K562 (cell line): Measurements from ENCODE around the gene VARS1. TPM values are rescaled to one million over a fixed set of nuclear protein-coding genes. Genes with fewer than 3 reads are reported as not detected.

ENCODE experiments used
- FOXJ3 ChIP-seq: sonication (generic); formaldehyde crosslinking; IDR thresholded peaks from 2 replicates; pipeline ENCODE4 v1.4.0; 2020; ENCODE audit warnings: mild to moderate bottlenecking, missing genetic modification reagents
- HNRNPH1 ChIP-seq: fragments of 200-400 bp; formaldehyde crosslinking; optimal IDR thresholded peaks from 2 replicates; pipeline ENCODE3; 2017; ENCODE audit warnings: low read depth, mild to moderate bottlenecking, low read length, moderate library complexity
- HNRNPLL ChIP-seq: fragments of 200-400 bp; formaldehyde crosslinking; IDR thresholded peaks from 2 replicates; pipeline ENCODE4 v1.6.1; 2017; ENCODE audit warnings: low read length, low read depth, mild to moderate bottlenecking; ENCODE audit not compliant: poor library complexity, severe bottlenecking
- PCBP2 ChIP-seq: fragments of 200-400 bp; formaldehyde crosslinking; IDR thresholded peaks from 2 replicates; pipeline ENCODE4 v1.6.1; 2018; ENCODE audit warnings: low read length, low read depth, mild to moderate bottlenecking, moderate library complexity; ENCODE audit not compliant: poor library complexity, severe bottlenecking
- POLR2AphosphoS5 ChIP-seq: IDR thresholded peaks from 2 replicates; pipeline ENCODE4 v1.6.1; 2011; ENCODE audit warnings: mild to moderate bottlenecking, low read depth, low read length, moderate library complexity; ENCODE audit not compliant: control insufficient read depth, insufficient read depth
- RCOR1 ChIP-seq, 2 experiments: IDR thresholded peaks; 2 replicates each; pipeline ENCODE4 v1.6.1; 2012; ENCODE audit warnings: low read depth in 2 of 2, low read length in 2 of 2, borderline replicate concordance in 1 of 2, improper control_type of control experiment in 1 of 2
- SETDB1 ChIP-seq: IDR thresholded peaks from one replicate; pipeline ENCODE4 v1.6.1; 2012; ENCODE audit warnings: low read length, control low read depth, inconsistent platforms
- SMAD3 ChIP-seq: fragments of 450-650 bp; formaldehyde crosslinking; conservative IDR thresholded peaks from 2 replicates; pipeline ENCODE4 v1.4.0; 2020; ENCODE audit warnings: mild to moderate bottlenecking
- SP2 ChIP-seq: IDR thresholded peaks from 2 replicates; pipeline ENCODE4 v1.6.1; 2011; ENCODE audit warnings: mild to moderate bottlenecking, low read depth, low read length, moderate library complexity; ENCODE audit not compliant: poor library complexity, severe bottlenecking; ENCODE audit errors: extremely low read depth
- XRCC5 ChIP-seq: fragments of 200-400 bp; formaldehyde crosslinking; IDR thresholded peaks from 2 replicates; pipeline ENCODE4 v1.6.1; 2017; ENCODE audit warnings: low read depth, mild to moderate bottlenecking, low read length
- polyA plus RNA-seq, 8 experiments: library from polyadenylated mRNA; depleted of rRNA in 4 of 8; stranded (reverse) in 5 of 8; unstranded in 3 of 8; fragments of >200 nt; fragmentation: Nextera tagmentation in 2 of 8; fragmentation: Illumina TruSeq in 1 of 8; extraction: Ambion mirVana in 2 of 8; extraction: Trizol in 1 of 8; gene quantifications; 2 replicates each; pipeline versions ENCODE4 v1.2.1 to v1.2.3, GENCODE V29; 2011 to 2014; ENCODE audit warnings: inconsistent platforms in 1 of 8, missing spikeins in 1 of 8
- total RNA-seq, 7 experiments: library from RNA; depleted of rRNA in 6 of 7; stranded (reverse); fragments of >200 nt in 6 of 7; fragmentation: Illumina TruSeq in 2 of 7; extraction: Trizol in 2 of 7; gene quantifications; 2 replicates each; pipeline versions ENCODE4 v1.2.1 to v1.2.3, GENCODE V29; 2011 to 2021; ENCODE audit warnings: low replicate concordance in 1 of 7
- TF ChIP-seq, protein P1 (sequence below): sonication (generic); formaldehyde crosslinking; IDR thresholded peaks from 2 replicates; pipeline ENCODE4 v1.8.0; 2023; ENCODE audit warnings: mild to moderate bottlenecking, missing genetic modification reagents
- TF ChIP-seq, protein P2 (sequence below): sonication (generic); formaldehyde crosslinking; IDR thresholded peaks from 2 replicates; pipeline ENCODE4 v1.8.0; 2023; ENCODE audit warnings: mild to moderate bottlenecking, missing genetic modification reagents
- TF ChIP-seq, protein P3 (sequence below): sonication (generic); formaldehyde crosslinking; IDR thresholded peaks from 2 replicates; pipeline ENCODE4 v1.9.0; 2022; ENCODE audit warnings: mild to moderate bottlenecking, missing genetic modification reagents
- TF ChIP-seq, protein P4 (sequence below): fragments of 250-450 bp; sonication (Bioruptor Pico); IDR thresholded peaks from 2 replicates; pipeline ENCODE4 v1.4.0; 2020

The VARS1 gene
- total and polyA plus RNA-seq, 9 of the 15 experiments (the other 6 are each of a cell fraction or from before 2014, with no cell fraction given), result 2.9 to 488 (median 130) TPM

DNA sequence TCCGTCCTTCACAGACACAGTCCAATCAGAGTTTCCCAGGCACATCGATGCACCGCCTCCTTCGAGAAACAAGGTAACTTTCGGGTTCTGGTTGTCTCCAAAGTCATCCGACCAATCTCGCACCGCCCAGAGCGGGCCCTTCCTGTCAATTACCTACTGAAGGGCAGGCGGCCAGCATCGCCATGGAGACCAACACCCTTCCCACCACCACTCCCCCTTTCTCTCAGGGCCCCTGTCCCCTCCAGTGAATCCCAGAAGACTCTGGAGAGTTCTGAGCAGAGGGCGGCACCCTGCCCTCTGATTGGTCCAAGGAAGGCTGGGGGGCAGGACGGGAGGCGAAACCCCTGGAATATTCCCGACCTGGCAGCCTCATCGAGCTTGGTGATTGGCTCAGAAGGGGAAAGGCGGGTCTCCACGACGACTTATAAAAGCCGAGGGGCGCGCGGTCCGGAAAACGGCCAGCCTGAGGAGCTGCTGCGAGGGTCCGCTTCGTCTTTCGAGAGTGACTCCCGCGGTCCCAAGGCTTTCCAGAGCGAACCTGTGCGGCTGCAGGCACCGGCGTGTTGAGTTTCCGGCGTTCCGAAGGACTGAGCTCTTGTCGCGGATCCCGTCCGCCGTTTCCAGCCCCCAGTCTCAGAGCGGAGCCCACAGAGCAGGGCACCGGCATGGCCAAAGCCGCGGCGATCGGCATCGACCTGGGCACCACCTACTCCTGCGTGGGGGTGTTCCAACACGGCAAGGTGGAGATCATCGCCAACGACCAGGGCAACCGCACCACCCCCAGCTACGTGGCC lies 31.9 kb upstream of the VARS1 start, which contains the start of gene HSPA1B (continued):
- TF ChIP-seq HNRNPH1, result no peak
- TF ChIP-seq PCBP2, result no peak
- TF ChIP-seq FOXJ3, result no peak
- TF ChIP-seq SP2, result peak; percentile 50
- peak; percentile 100 for TF ChIP-seq POLR2AphosphoS5
- TF ChIP-seq HNRNPLL, result peak; percentile 76
- TF ChIP-seq, protein P1, sequence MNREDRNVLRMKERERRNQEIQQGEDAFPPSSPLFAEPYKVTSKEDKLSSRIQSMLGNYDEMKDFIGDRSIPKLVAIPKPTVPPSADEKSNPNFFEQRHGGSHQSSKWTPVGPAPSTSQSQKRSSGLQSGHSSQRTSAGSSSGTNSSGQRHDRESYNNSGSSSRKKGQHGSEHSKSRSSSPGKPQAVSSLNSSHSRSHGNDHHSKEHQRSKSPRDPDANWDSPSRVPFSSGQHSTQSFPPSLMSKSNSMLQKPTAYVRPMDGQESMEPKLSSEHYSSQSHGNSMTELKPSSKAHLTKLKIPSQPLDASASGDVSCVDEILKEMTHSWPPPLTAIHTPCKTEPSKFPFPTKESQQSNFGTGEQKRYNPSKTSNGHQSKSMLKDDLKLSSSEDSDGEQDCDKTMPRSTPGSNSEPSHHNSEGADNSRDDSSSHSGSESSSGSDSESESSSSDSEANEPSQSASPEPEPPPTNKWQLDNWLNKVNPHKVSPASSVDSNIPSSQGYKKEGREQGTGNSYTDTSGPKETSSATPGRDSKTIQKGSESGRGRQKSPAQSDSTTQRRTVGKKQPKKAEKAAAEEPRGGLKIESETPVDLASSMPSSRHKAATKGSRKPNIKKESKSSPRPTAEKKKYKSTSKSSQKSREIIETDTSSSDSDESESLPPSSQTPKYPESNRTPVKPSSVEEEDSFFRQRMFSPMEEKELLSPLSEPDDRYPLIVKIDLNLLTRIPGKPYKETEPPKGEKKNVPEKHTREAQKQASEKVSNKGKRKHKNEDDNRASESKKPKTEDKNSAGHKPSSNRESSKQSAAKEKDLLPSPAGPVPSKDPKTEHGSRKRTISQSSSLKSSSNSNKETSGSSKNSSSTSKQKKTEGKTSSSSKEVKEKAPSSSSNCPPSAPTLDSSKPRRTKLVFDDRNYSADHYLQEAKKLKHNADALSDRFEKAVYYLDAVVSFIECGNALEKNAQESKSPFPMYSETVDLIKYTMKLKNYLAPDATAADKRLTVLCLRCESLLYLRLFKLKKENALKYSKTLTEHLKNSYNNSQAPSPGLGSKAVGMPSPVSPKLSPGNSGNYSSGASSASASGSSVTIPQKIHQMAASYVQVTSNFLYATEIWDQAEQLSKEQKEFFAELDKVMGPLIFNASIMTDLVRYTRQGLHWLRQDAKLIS (CRISPR knock-in tag), result peak; percentile 98
- peak; percentile 83 for TF ChIP-seq SMAD3 (CRISPR knock-in tag)
- TF ChIP-seq, protein P2, sequence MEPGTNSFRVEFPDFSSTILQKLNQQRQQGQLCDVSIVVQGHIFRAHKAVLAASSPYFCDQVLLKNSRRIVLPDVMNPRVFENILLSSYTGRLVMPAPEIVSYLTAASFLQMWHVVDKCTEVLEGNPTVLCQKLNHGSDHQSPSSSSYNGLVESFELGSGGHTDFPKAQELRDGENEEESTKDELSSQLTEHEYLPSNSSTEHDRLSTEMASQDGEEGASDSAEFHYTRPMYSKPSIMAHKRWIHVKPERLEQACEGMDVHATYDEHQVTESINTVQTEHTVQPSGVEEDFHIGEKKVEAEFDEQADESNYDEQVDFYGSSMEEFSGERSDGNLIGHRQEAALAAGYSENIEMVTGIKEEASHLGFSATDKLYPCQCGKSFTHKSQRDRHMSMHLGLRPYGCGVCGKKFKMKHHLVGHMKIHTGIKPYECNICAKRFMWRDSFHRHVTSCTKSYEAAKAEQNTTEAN (CRISPR knock-in tag), result peak; percentile 60; the same call in 1 of the 2 replicates
- TF ChIP-seq, protein P3, sequence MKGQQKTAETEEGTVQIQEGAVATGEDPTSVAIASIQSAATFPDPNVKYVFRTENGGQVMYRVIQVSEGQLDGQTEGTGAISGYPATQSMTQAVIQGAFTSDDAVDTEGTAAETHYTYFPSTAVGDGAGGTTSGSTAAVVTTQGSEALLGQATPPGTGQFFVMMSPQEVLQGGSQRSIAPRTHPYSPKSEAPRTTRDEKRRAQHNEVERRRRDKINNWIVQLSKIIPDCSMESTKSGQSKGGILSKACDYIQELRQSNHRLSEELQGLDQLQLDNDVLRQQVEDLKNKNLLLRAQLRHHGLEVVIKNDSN (CRISPR knock-in tag), result peak; percentile 45
- TF ChIP-seq, protein P4, sequence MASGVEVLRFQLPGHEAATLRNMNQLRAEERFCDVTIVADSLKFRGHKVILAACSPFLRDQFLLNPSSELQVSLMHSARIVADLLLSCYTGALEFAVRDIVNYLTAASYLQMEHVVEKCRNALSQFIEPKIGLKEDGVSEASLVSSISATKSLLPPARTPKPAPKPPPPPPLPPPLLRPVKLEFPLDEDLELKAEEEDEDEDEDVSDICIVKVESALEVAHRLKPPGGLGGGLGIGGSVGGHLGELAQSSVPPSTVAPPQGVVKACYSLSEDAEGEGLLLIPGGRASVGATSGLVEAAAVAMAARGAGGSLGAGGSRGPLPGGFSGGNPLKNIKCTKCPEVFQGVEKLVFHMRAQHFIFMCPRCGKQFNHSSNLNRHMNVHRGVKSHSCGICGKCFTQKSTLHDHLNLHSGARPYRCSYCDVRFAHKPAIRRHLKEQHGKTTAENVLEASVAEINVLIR (CRISPR knock-in tag), result peak; percentile 45; the same call in 1 of the 2 replicates
- peak; percentile 47; the same call in 1 of the 2 replicates for TF ChIP-seq XRCC5
- TF ChIP-seq RCOR1 (IDR thresholded peaks at IDR 0.05; ENCODE audit: borderline replicate concordance in 1 of 2, low read depth in 2 of 2, low read length in 2 of 2), result peak in 1 of 2 experiments; percentile 65; a peak in 2 of 4 replicates
- TF ChIP-seq SETDB1, result no peak
